MCF 10A (cell line): ENCODE measurements around the gene TAF1. TPM values are rescaled to one million over a fixed set of nuclear protein-coding genes. Genes with fewer than 3 reads are reported as not detected.

Experiments used
- BruUV-seq: library from RNA; stranded (reverse); fragments of 400-500 nt; replicated peaks from 2 replicates; lab custom pipeline; 2021; lab: Mats Ljungman, UMichigan
- CTCF ChIA-PET: fragments of 300-600 bp; sonication (Branson Sonifier 250); formaldehyde crosslinking; extraction: SDS; loops from one replicate; lab custom pipeline; 2021; ENCODE audit warnings: antibody characterized with exemption, inconsistent platforms; lab: Yijun Ruan, JAX
- POLR2A ChIA-PET: fragments of 300-600, 350-650 bp; sonication (Branson Sonifier 250); formaldehyde crosslinking; extraction: SDS; loops from one replicate; lab custom pipeline; 2020; ENCODE audit warnings: antibody characterized with exemption, inconsistent platforms; lab: Yijun Ruan, JAX
- DNase-seq: peaks from one replicate; pipeline ENCODE4 v3.0.0-alpha.2; 2018; ENCODE audit not compliant: unreplicated experiment
- H3K27ac Mint-ChIP-seq: one replicate; pipeline ENCODE4 v1.8.0; 2022; ENCODE audit warnings: mild to moderate bottlenecking, low read depth, mixed read lengths; ENCODE audit not compliant: unreplicated experiment
- H3K27me3 Mint-ChIP-seq: one replicate; pipeline ENCODE4 v1.8.0; 2022; ENCODE audit warnings: mixed read lengths; ENCODE audit not compliant: insufficient read depth, unreplicated experiment
- H3K36me3 Mint-ChIP-seq: one replicate; pipeline ENCODE4 v1.8.0; 2022; ENCODE audit warnings: mild to moderate bottlenecking, moderate library complexity, mixed read lengths; ENCODE audit not compliant: insufficient read depth, unreplicated experiment
- H3K4me1 Mint-ChIP-seq: one replicate; pipeline ENCODE4 v1.8.0; 2022; ENCODE audit warnings: mixed read lengths; ENCODE audit not compliant: insufficient read depth, unreplicated experiment
- H3K4me3 Mint-ChIP-seq: one replicate; pipeline ENCODE4 v1.8.0; 2022; ENCODE audit warnings: mild to moderate bottlenecking, moderate library complexity, mixed read lengths; ENCODE audit not compliant: unreplicated experiment
- H3K9me3 Mint-ChIP-seq: one replicate; pipeline ENCODE4 v1.8.0; 2022; ENCODE audit warnings: mixed read lengths; ENCODE audit not compliant: unreplicated experiment
- CTCF ChIP-seq: fragments of 200-600 bp; IDR thresholded peaks from one replicate; pipeline ENCODE4 v1.8.0; 2022; ENCODE audit warnings: antibody characterized with exemption, mild to moderate bottlenecking; ENCODE audit not compliant: unreplicated experiment
- intact Hi-C: fragments of 100-400 bp; cut with micrococcal nuclease; formaldehyde crosslinking; loops from 2 replicates; pipeline ENCODE4 v1.14.1; 2022
- total RNA-seq: library from RNA; stranded (reverse); gene quantifications from 2 replicates; pipeline ENCODE4 v1.2.3, GENCODE V29; 2022

TAF1 gene
- total RNA-seq, 1 experiment from 2014 or later = 34.9 TPM

- TF ChIP-seq CTCF = no peak
- Mint-ChIP-seq H3K4me1 (no peaks in the 10 kb centered on the region), H3K27me3 (peaks cover 46% of the 10 kb centered on the region), H3K36me3 (peaks cover 75% of the 10 kb centered on the region), H3K4me3 (no peak overlapping the region), H3K27ac (no peak overlapping the region), H3K9me3 (no peaks in the 10 kb centered on the region)
- ChIA-PET CTCF (interaction anchor here (0.6 kb wide), 1 partner anchor 40 kb away, joined by 3 read pairs; no protein-coding TSS in a partner anchor), POLR2A (no interaction called here)
- BruUV-seq = no TSS peak
- DNase-seq = no peak
- intact Hi-C loops = no loop called here
Measured at GRCh38 chrX:71458866-71459265, 92.7 kb downstream of the TAF1 start.

GRCh38 chrX:71464968-71465367 lies 98.8 kb downstream of the TAF1 start:
- Mint-ChIP-seq H3K4me3 (no peak overlapping the region), H3K27me3 (peaks cover 45% of the 10 kb centered on the region), H3K27ac (no peak overlapping the region), H3K9me3 (no peaks in the 10 kb centered on the region), H3K4me1 (no peaks in the 10 kb centered on the region), H3K36me3 (peaks cover 82% of the 10 kb centered on the region)
- BruUV-seq = no TSS peak
- POLR2A ChIA-PET = interaction anchor here (1.0 kb wide), 1 partner anchor 15 kb away, joined by 3 read pairs; no protein-coding TSS in a partner anchor
- no peak for TF ChIP-seq CTCF
- no peak for DNase-seq
- CTCF ChIA-PET = no interaction called here
- intact Hi-C loops = no loop called here

GRCh38 chrX:71466979-71467523 lies 100.9 kb downstream of the TAF1 start:
- H3K9me3 Mint-ChIP-seq = no peaks in the 10 kb centered on the region
- intact Hi-C loops = no loop called here
- H3K4me3 Mint-ChIP-seq = no peak overlapping the region
- peaks cover 62% of the 10 kb centered on the region for H3K36me3 Mint-ChIP-seq
- DNase-seq = no peak
- H3K27ac Mint-ChIP-seq = no peak overlapping the region
- POLR2A ChIA-PET = no interaction called here
- H3K27me3 Mint-ChIP-seq = peaks cover 26% of the 10 kb centered on the region
- BruUV-seq = no TSS peak
- no peaks in the 10 kb centered on the region for H3K4me1 Mint-ChIP-seq
- no peak for TF ChIP-seq CTCF
- CTCF ChIA-PET = no interaction called here

- ChIA-PET CTCF (no interaction called here), POLR2A (no interaction called here)
- TF ChIP-seq CTCF = no peak
- no peak for DNase-seq
- BruUV-seq = no TSS peak
- peaks cover 42% of the 10 kb centered on the region for H3K27me3 Mint-ChIP-seq
- no peak overlapping the region for H3K27ac Mint-ChIP-seq
- no peaks in the 10 kb centered on the region for H3K4me1 Mint-ChIP-seq
- H3K36me3 Mint-ChIP-seq = peaks cover 4% of the 10 kb centered on the region
- intact Hi-C loops = no loop called here
- H3K4me3 Mint-ChIP-seq = no peak overlapping the region
- H3K9me3 Mint-ChIP-seq = no peaks in the 10 kb centered on the region
Measured at GRCh38 chrX:71475785-71476540, 109.8 kb downstream of the TAF1 start.
